Omental fat pad (tissue), 4 donors: ENCODE data around the gene FBXW11. TPM values are rescaled to one million over a fixed set of nuclear protein-coding genes. Genes with fewer than 3 reads are reported as not detected.
A peak's percentile ranks its signal among the peaks of the same experiment; 100 is the strongest.

Source experiments
- ATAC-seq: fragments of 150-250 bp; one replicate; pipeline ENCODE4 v1.9.1; 2016; ENCODE audit warnings: mild to moderate bottlenecking, moderate library complexity; ENCODE audit not compliant: low FRiP score
- DNase-seq: peaks from one replicate; pipeline ENCODE4 v3.0.0-alpha.2; 2019; ENCODE audit warnings: low spot score
- CTCF ChIP-seq, 3 donors: fragments of 450-650 bp; IDR thresholded peaks; one replicate each; pipeline ENCODE4 v1.5.1; 2016 to 2017; ENCODE audit warnings: antibody characterized with exemption in 3 of 3, mild to moderate bottlenecking in 3 of 3, moderate library complexity in 2 of 3
- total RNA-seq, 4 donors: library from RNA; depleted of rRNA; stranded (reverse); fragments of >200 nt; gene quantifications; one replicate each; pipeline ENCODE4 v1.1.0, GENCODE V29; 2016

The FBXW11 gene
- total RNA-seq, 4 donors from 2014 or later: 44.6 to 60.9 (median 55.7) TPM

- peak; percentile 41 for ATAC-seq
- DNase-seq: no peak
- TF ChIP-seq CTCF (IDR thresholded peaks at IDR 0.05): no peak
These were observed 30.4 kb downstream of the FBXW11 start for GRCh38 chr5:171975877-171976667.

- DNase-seq (no peak), ATAC-seq (peak; percentile 88)
- no peak for TF ChIP-seq CTCF (IDR thresholded peaks at IDR 0.05)
These were observed 31.1 kb downstream of the FBXW11 start for GRCh38 chr5:171975262-171975876.

- ATAC-seq: no peak
These were observed 35.6 kb downstream of the FBXW11 start for GRCh38 chr5:171970826-171971225.

GRCh38 chr5:171969288-171969880 lies 37.1 kb downstream of the FBXW11 start:
- ATAC-seq: no peak
- TF ChIP-seq CTCF (IDR thresholded peaks at IDR 0.05): no peak
- no peak for DNase-seq

More at GRCh38 chr5:171970826-171971225, 35.6 kb downstream of the FBXW11 start:
- no peak for TF ChIP-seq CTCF (IDR thresholded peaks at IDR 0.05)
- no peak for DNase-seq

- no peak for ATAC-seq
- no peak for TF ChIP-seq CTCF (IDR thresholded peaks at IDR 0.05)
- DNase-seq: no peak
These were observed 37.9 kb downstream of the FBXW11 start for GRCh38 chr5:171968531-171968930.

GRCh38 chr5:171966964-171967363 lies 39.5 kb downstream of the FBXW11 start:
- no peak for TF ChIP-seq CTCF (IDR thresholded peaks at IDR 0.05)
- DNase-seq (no peak), ATAC-seq (no peak)
